Lung (tissue), 12 donors: ENCODE results near the gene SCN3B. TPM values are rescaled to one million over a fixed set of nuclear protein-coding genes. Genes with fewer than 3 reads are reported as not detected.
"Not testable (repeated sequence)": the region's sequence is repeated elsewhere in the genome, so short reads cannot be mapped to it uniquely, and the experiment has no call there.

Experiments used
- ATAC-seq: fragments of 200-7000 bp; cut with Tn5 transposase; one replicate; pipeline ENCODE4 v1.9.1; 2020; ENCODE audit warnings: moderate number of reproducible peaks; ENCODE audit not compliant: insufficient read depth, low FRiP score
- DNase-seq, 3 donors: peaks; one replicate each; pipeline ENCODE4 v3.0.0-alpha.2; 2013 to 2017
- H3K27ac ChIP-seq, 2 donors: one replicate each; pipeline ENCODE4 v1.5.1; 2013; ENCODE audit warnings: mild to moderate bottlenecking in 2 of 2, moderate library complexity in 2 of 2, control low read depth in 1 of 2, inconsistent platforms in 1 of 2, low read depth in 1 of 2, low read length in 1 of 2
- H3K27me3 ChIP-seq, 3 donors: one replicate each; pipeline ENCODE4 v1.5.1; 2013; ENCODE audit warnings: low read length in 2 of 3; ENCODE audit not compliant: control insufficient read depth in 3 of 3, insufficient read depth in 3 of 3
- H3K36me3 ChIP-seq, 4 donors: one replicate each; pipeline ENCODE4 v1.5.1; 2013; ENCODE audit warnings: low read length in 4 of 4, mild to moderate bottlenecking in 1 of 4, moderate library complexity in 1 of 4; ENCODE audit not compliant: control insufficient read depth in 4 of 4, insufficient read depth in 4 of 4
- H3K4me1 ChIP-seq, 5 donors: one replicate each; pipeline ENCODE4 v1.5.1; 2013; ENCODE audit warnings: low read length in 5 of 5, mild to moderate bottlenecking in 2 of 5, moderate library complexity in 1 of 5; ENCODE audit not compliant: control insufficient read depth in 5 of 5, insufficient read depth in 5 of 5
- H3K4me3 ChIP-seq: one replicate; pipeline ENCODE4 v1.5.1; 2013; ENCODE audit warnings: mild to moderate bottlenecking, control low read depth, moderate library complexity
- H3K9ac ChIP-seq, 2 donors: one replicate each; pipeline ENCODE4 v1.5.1; 2013; ENCODE audit warnings: low read length in 2 of 2, control low read depth in 1 of 2; ENCODE audit not compliant: insufficient read depth in 1 of 2
- H3K9me3 ChIP-seq, 4 donors: one replicate each; pipeline ENCODE4 v1.5.1; 2013; ENCODE audit warnings: low read length in 3 of 4, mild to moderate bottlenecking in 1 of 4, moderate library complexity in 1 of 4; ENCODE audit not compliant: control insufficient read depth in 4 of 4, insufficient read depth in 3 of 4
- WGBS, 2 donors: extraction: QIAGEN DNeasy Blood & Tissue Kit; methylation state at CpG; one replicate each; pipeline ENCODE4 v1.1.7; 2013; 5-methylcytosine and 5-hydroxymethylcytosine counted together
- polyA plus RNA-seq, 2 donors: library from polyadenylated mRNA; stranded (reverse); fragments of 200-250 nt; gene quantifications; one replicate each; pipeline ENCODE4 v1.2.1, GENCODE V29; 2013
- total RNA-seq, 2 donors: library from RNA; depleted of rRNA in 1 of 2; stranded (reverse); fragments of >200 nt in 1 of 2; gene quantifications; one replicate each; pipeline ENCODE4 v1.2.1, GENCODE V29; 2014 to 2021
- TF ChIP-seq, protein P1 (sequence below): IDR thresholded peaks from 2 replicates; pipeline ENCODE4 v1.5.1; 2012; ENCODE audit warnings: mild to moderate bottlenecking; ENCODE audit errors: control extremely low read depth, extremely low read depth
- donor health status: control.
- donor health status: control.
- donor health status: Bipolar disorder and iron deficiency.
- donor health status: healthy.
- donor health status: DM: yes; HTN: yes; CAD: no.

The SCN3B gene
- total and polyA plus RNA-seq, 4 donors = 0.72 to 2.7 (median 1.2) TPM

DNA sequence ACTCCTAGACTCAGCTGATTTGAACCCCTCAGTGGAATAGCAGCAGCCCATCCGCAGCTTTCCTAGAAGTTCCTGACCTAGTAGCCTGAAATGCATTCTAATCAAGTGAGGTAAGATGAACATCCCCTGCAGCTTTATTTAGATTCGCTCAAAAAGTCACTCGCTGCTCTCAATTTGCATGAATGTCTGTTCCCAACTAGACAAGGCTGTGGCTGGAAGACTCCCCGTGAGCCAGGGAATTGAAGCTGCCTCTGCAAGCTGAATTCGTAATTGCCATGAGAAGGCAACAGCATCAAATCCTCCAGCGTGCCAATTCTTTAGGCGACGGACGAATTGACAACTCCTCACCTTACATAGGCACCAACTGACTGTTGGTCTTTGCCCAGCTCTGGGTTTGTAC is 17.1 kb upstream of the SCN3B start:
- H3K4me3 ChIP-seq = no peak overlapping the region
- no peak for ATAC-seq
- no peak overlapping the region for H3K27ac ChIP-seq
- TF ChIP-seq, protein P1, sequence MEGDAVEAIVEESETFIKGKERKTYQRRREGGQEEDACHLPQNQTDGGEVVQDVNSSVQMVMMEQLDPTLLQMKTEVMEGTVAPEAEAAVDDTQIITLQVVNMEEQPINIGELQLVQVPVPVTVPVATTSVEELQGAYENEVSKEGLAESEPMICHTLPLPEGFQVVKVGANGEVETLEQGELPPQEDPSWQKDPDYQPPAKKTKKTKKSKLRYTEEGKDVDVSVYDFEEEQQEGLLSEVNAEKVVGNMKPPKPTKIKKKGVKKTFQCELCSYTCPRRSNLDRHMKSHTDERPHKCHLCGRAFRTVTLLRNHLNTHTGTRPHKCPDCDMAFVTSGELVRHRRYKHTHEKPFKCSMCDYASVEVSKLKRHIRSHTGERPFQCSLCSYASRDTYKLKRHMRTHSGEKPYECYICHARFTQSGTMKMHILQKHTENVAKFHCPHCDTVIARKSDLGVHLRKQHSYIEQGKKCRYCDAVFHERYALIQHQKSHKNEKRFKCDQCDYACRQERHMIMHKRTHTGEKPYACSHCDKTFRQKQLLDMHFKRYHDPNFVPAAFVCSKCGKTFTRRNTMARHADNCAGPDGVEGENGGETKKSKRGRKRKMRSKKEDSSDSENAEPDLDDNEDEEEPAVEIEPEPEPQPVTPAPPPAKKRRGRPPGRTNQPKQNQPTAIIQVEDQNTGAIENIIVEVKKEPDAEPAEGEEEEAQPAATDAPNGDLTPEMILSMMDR = no peak
- WGBS, 2 donors = 78% methylated on average over 9 of the region's 9 CpGs
- no peak for DNase-seq
- peaks cover 0 to 3% (median 0%) of the 10 kb centered on the region in 4 donors for H3K9me3 ChIP-seq
- no peaks in the 10 kb centered on the region for H3K4me1 ChIP-seq
- no peak overlapping the region for H3K9ac ChIP-seq
- no peaks in the 10 kb centered on the region for H3K36me3 ChIP-seq
- peaks cover 0 to 6% (median 0%) of the 10 kb centered on the region in 3 donors for H3K27me3 ChIP-seq

DNA sequence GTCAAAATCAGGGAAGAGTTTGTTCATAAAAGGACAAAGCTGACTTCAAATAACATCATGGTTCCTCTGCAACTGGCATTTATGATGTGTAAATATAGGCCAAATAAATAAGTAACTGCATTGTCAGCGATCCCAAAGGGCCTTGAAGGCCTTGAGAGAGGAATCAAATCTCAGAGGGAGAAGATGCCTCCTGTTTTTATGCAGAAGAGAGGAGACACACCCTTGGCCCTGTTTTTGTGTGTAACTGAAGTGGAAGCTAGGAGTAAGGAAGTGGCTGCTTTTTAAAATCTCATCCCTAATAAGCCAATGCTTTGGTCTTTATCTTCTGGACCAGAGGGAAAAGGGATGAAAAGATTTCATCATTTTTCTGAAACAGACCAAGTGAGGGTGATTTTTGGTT is 15.7 kb upstream of the SCN3B start:
- no peak overlapping the region for H3K4me3 ChIP-seq
- H3K36me3 ChIP-seq = no peaks in the 10 kb centered on the region
- TF ChIP-seq, protein P1 = no peak
- H3K4me1 ChIP-seq = no peaks in the 10 kb centered on the region
- peaks cover 0 to 6% (median 0%) of the 10 kb centered on the region in 3 donors for H3K27me3 ChIP-seq
- WGBS, 2 donors = 82 to 86% methylated on average over 1 of the region's 1 CpG
- H3K9ac ChIP-seq = no peak overlapping the region
- ATAC-seq = no peak
- no peak for DNase-seq
- peaks cover 0 to 3% (median 0%) of the 10 kb centered on the region in 4 donors for H3K9me3 ChIP-seq
- H3K27ac ChIP-seq = no peak overlapping the region

DNA sequence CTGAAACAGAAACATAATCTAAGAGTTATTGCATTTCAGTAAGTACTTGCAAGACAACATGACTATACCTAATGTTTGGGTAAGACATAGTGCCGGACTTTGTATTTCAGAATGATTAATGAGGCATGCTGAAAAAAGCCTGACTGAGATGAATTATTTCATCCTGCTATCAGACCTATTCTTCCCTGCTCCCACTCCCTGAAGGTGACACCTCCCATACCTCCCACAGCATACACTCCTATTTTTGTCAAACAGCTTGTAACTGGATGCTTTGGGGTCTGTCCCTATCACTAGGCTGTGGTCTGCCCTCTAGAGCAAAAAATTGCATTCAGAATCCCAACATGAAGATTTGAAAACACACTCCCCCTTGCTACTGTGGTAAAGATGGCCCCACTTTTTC is 10.9 kb upstream of the SCN3B start:
- H3K27me3 ChIP-seq = peaks cover 0 to 4% (median 0%) of the 10 kb centered on the region in 3 donors
- H3K4me3 ChIP-seq = no peak overlapping the region
- H3K9ac ChIP-seq = no peak overlapping the region
- no peak overlapping the region for H3K27ac ChIP-seq
- H3K9me3 ChIP-seq = no peaks in the 10 kb centered on the region
- no peak for ATAC-seq
- WGBS, 2 donors = 65 to 86% methylated on average over 1 of the region's 1 CpG
- no peak for DNase-seq
- H3K4me1 ChIP-seq = no peaks in the 10 kb centered on the region
- TF ChIP-seq, protein P1 = no peak
- H3K36me3 ChIP-seq = no peaks in the 10 kb centered on the region

DNA sequence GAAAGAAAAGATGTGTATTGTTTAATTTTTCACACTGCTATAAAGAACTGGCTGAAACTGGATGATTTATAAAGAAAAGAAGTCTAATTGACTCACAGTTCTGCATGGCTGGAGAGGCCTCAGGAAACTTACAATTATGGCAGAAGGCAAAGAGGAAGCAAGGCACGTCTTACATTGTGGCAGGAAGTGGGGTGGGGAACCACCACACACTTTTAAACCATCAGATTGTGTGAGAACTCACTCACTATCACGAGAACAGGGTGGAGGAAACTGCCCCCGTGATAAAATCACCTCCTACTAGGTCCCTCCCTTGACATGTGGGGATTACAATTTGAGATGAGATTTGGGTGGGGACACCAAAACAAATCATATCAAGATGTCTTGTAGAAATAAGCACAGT is 5.5 kb upstream of the SCN3B start:
- not testable (repeated sequence) for H3K9ac ChIP-seq, H3K9me3 ChIP-seq, ATAC-seq, DNase-seq, H3K4me3 ChIP-seq, H3K4me1 ChIP-seq, H3K36me3 ChIP-seq, H3K27me3 ChIP-seq, H3K27ac ChIP-seq
- WGBS, 2 donors = 9 to 22% methylated on average over 3 of the region's 3 CpGs
